CD14-positive monocyte (primary cell): ENCODE data around the gene UBL3. TPM values are rescaled to one million over a fixed set of nuclear protein-coding genes. Genes with fewer than 3 reads are reported as not detected.

Experiments used
- DNase-seq, 3 donors: peaks; one replicate each; pipeline ENCODE4 v3.0.0-alpha.2; 2011 to 2022
- H2AFZ ChIP-seq: 2 replicates; pipeline ENCODE4 v1.6.0; 2012; ENCODE audit warnings: mild to moderate bottlenecking, low read depth, low read length, inconsistent platforms; ENCODE audit not compliant: insufficient read depth, poor library complexity, severe bottlenecking
- H3K27ac ChIP-seq, 2 donors: 1 replicate in 1 of 2; 2 replicates in 1 of 2; pipeline ENCODE4 v1.5.1; 2012 to 2013; ENCODE audit warnings: low read length in 2 of 2, control low read depth in 1 of 2, inconsistent platforms in 1 of 2, low read depth in 1 of 2, mild to moderate bottlenecking in 1 of 2
- H3K27me3 ChIP-seq, 2 donors: one replicate each; pipeline versions ENCODE4 v1.6.0 to v1.6.1; 2011 to 2013; ENCODE audit warnings: low read length in 2 of 2; ENCODE audit not compliant: control insufficient read depth in 2 of 2, insufficient read depth in 2 of 2
- H3K36me3 ChIP-seq, 2 donors: replicated peaks in 1 of 2; 1 replicate in 1 of 2; 2 replicates in 1 of 2; pipeline versions ENCODE4 v1.5.1 to v1.6.1; 2012 to 2013; ENCODE audit warnings: low read length in 2 of 2, control low read depth in 1 of 2, inconsistent platforms in 1 of 2, mild to moderate bottlenecking in 1 of 2; ENCODE audit not compliant: insufficient read depth in 2 of 2, control insufficient read depth in 1 of 2
- H3K4me1 ChIP-seq, 2 donors: 1 replicate in 1 of 2; 2 replicates in 1 of 2; pipeline versions ENCODE4 v1.5.1 to v1.6.1; 2012 to 2013; ENCODE audit warnings: low read length in 2 of 2, control low read depth in 1 of 2, inconsistent platforms in 1 of 2, mild to moderate bottlenecking in 1 of 2, moderate library complexity in 1 of 2; ENCODE audit not compliant: insufficient read depth in 2 of 2, control insufficient read depth in 1 of 2
- H3K4me2 ChIP-seq: replicated peaks from 2 replicates; pipeline ENCODE3; 2012; ENCODE audit warnings: low read length, moderate library complexity, mild to moderate bottlenecking; ENCODE audit not compliant: poor library complexity, severe bottlenecking; ENCODE audit errors: extremely low read depth
- H3K4me3 ChIP-seq, 3 experiments: fragments of 200-600 bp in 1 of 3; sonication (generic) in 1 of 3; replicated peaks in 1 of 3; 1 replicate in 2 of 3; 2 replicates in 1 of 3; pipeline ENCODE4 v1.5.1; 2011 to 2013; ENCODE audit warnings: low read length in 3 of 3, mild to moderate bottlenecking in 3 of 3, control low read depth in 2 of 3, low read depth in 2 of 3, inconsistent platforms in 1 of 3, moderate library complexity in 1 of 3
- H3K79me2 ChIP-seq: 2 replicates; pipeline ENCODE4 v1.6.0; 2012; ENCODE audit warnings: mild to moderate bottlenecking, control low read depth, inconsistent platforms, low read length, moderate library complexity; ENCODE audit not compliant: insufficient read depth
- H3K9ac ChIP-seq: 2 replicates; pipeline ENCODE4 v1.6.0; 2017; ENCODE audit warnings: low read length, mild to moderate bottlenecking; ENCODE audit not compliant: insufficient read depth, poor library complexity, severe bottlenecking
- H3K9me3 ChIP-seq, 2 donors: replicated peaks in 1 of 2; 1 replicate in 1 of 2; 2 replicates in 1 of 2; pipeline versions ENCODE4 v1.5.1 to v1.6.1; 2012 to 2013; ENCODE audit warnings: low read length in 2 of 2, control low read depth in 1 of 2; ENCODE audit not compliant: control insufficient read depth in 1 of 2, insufficient read depth in 1 of 2
- H4K20me1 ChIP-seq: 2 replicates; pipeline ENCODE4 v1.6.0; 2012; ENCODE audit warnings: mild to moderate bottlenecking, low read length, control low read depth, moderate library complexity; ENCODE audit not compliant: insufficient read depth
- H3K27ac Mint-ChIP-seq, 7 donors: one replicate each; pipeline ENCODE4 v1.8.0; 2020; ENCODE audit warnings: mild to moderate bottlenecking in 7 of 7, mixed read lengths in 7 of 7, moderate library complexity in 6 of 7, inconsistent platforms in 2 of 7
- H3K27me3 Mint-ChIP-seq, 3 donors: one replicate each; pipeline ENCODE4 v1.8.0; 2021 to 2022; ENCODE audit warnings: low read depth in 3 of 3, mild to moderate bottlenecking in 3 of 3, mixed read lengths in 3 of 3, moderate library complexity in 3 of 3, inconsistent platforms in 1 of 3
- H3K36me3 Mint-ChIP-seq, 2 donors: one replicate each; pipeline ENCODE4 v1.8.0; 2020; ENCODE audit warnings: mixed read lengths in 2 of 2, inconsistent platforms in 1 of 2, mild to moderate bottlenecking in 1 of 2
- H3K4me1 Mint-ChIP-seq: one replicate; pipeline ENCODE4 v1.8.0; 2020; ENCODE audit warnings: mild to moderate bottlenecking, mixed read lengths
- H3K4me3 Mint-ChIP-seq, 2 donors: one replicate each; pipeline ENCODE4 v1.8.0; 2020; ENCODE audit warnings: mild to moderate bottlenecking in 2 of 2, mixed read lengths in 2 of 2, moderate library complexity in 1 of 2
- H3K9me3 Mint-ChIP-seq, 7 donors: one replicate each; pipeline ENCODE4 v1.8.0; 2020 to 2022; ENCODE audit warnings: mixed read lengths in 7 of 7, mild to moderate bottlenecking in 6 of 7, moderate library complexity in 6 of 7, inconsistent platforms in 2 of 7
- CTCF ChIP-seq: fragments of 200-600 bp; IDR thresholded peaks from one replicate; pipeline ENCODE4 v1.8.0; 2022; ENCODE audit warnings: antibody characterized with exemption, mild to moderate bottlenecking
- WGBS: methylation state at CpG from one replicate; pipeline ENCODE4 v1.1.5; 2013; ENCODE audit warnings: missing lambda C conversion rate; ENCODE audit not compliant: insufficient coverage; 5-methylcytosine and 5-hydroxymethylcytosine counted together
- intact Hi-C, 2 donors: fragments of 100-400 bp; cut with micrococcal nuclease; formaldehyde crosslinking; loops; one replicate each; pipeline versions ENCODE4 v1.15.0 to v1.15.1; 2023
- polyA minus RNA-seq: library from RNA; depleted of rRNA, polyadenylated mRNA; stranded (reverse); fragments of >200 nt; gene quantifications from 2 replicates; pipeline ENCODE4 v1.2.3, GENCODE V29; 2012
- polyA plus RNA-seq, 3 donors: library from polyadenylated mRNA; depleted of rRNA in 1 of 3; unstranded in 2 of 3; stranded (reverse) in 1 of 3; fragments of 300-500 nt in 2 of 3; fragments of >200 nt in 1 of 3; fragmentation: Illumina TruSeq in 2 of 3; gene quantifications; 1 replicate in 2 of 3; 2 replicates in 1 of 3; pipeline ENCODE4 v1.2.3, GENCODE V29; 2012 to 2021
- total RNA-seq, 12 experiments: library from RNA in 1 of 12; stranded (reverse) in 1 of 12; fragments of 120-200 nt in 1 of 12; gene quantifications; one replicate each; pipeline ENCODE4 v1.2.4 and lab custom pipeline; 2013 to 2026; ENCODE audit warnings: mixed read lengths in 6 of 12, inconsistent platforms in 1 of 12

UBL3 gene
- 20.2 TPM for total RNA-seq (2013)
- 10 to 100 TPM; 13.0 to 32.3 (median 28.2) TPM for polyA plus RNA-seq
- polyA minus RNA-seq: 12.9 and 16.8 TPM in 2 replicates
- 116 to 276 (median 156) reads per million in 11 experiments for total RNA-seq (lab: John Stamatoyannopoulos, UW)

- under 1% methylated on average over 48 of the region's 64 CpGs for WGBS
- Histone ChIP-seq H3K27ac (peak within 1 kb of the TSS; percentile 86 to 92), H3K79me2 (peaks cover 47% of the 10 kb centered on the region), H3K4me3 (peak within 1 kb of the TSS; percentile 74 to 91 (median 88)), H3K27me3 (no peaks in the 10 kb centered on the region), H3K9me3 (no peaks in the 10 kb centered on the region), H3K36me3 (no peaks in the 10 kb centered on the region), H2AFZ (peak within 1 kb of the TSS; percentile 76), H3K9ac (peak within 1 kb of the TSS; percentile 98), H4K20me1 (peaks cover 44% of the 10 kb centered on the region), H3K4me2 (peak within 1 kb of the TSS; percentile 73), H3K4me1 (peaks cover 19 to 28% of the 10 kb centered on the region in 2 donors)
- TF ChIP-seq CTCF: no peak
- H3K9me3 Mint-ChIP-seq: no peaks in the 10 kb centered on the region
- peak within 1 kb of the TSS; percentile 97 to 100 (median 99) for H3K27ac Mint-ChIP-seq
- intact Hi-C loops: loop anchor here (5.0 to 10.0 kb wide), 5 partner anchors 93 to 1312 kb away; partner anchors contain the start of genes HSPH1 (in 1 of the 2), KATNAL1 (in 1 of the 2) and SLC7A1 (in 1 of the 2)
- peak; percentile 89 to 97 (median 96) for DNase-seq
- peak within 1 kb of the TSS; percentile 97 to 99 for H3K4me3 Mint-ChIP-seq
- peaks cover 33% of the 10 kb centered on the region for H3K4me1 Mint-ChIP-seq
- no peaks in the 10 kb centered on the region for H3K36me3 Mint-ChIP-seq
- H3K27me3 Mint-ChIP-seq: no peaks in the 10 kb centered on the region
Observed at GRCh38 chr13:29850213-29850898, at the start of gene UBL3. Gene UBL3, minus strand, starts transcription at chr13:29850617. Its CDS starts 1,079 bp downstream, at chr13:29849538.

- TF ChIP-seq CTCF: no peak
- Histone ChIP-seq H4K20me1 (no peaks in the 10 kb centered on the region), H3K4me2 (no peak overlapping the region), H3K79me2 (no peaks in the 10 kb centered on the region), H3K27me3 (no peaks in the 10 kb centered on the region), H3K36me3 (no peaks in the 10 kb centered on the region), H3K4me1 (no peaks in the 10 kb centered on the region), H3K4me3 (no peak overlapping the region), H2AFZ (no peak overlapping the region), H3K9me3 (no peaks in the 10 kb centered on the region), H3K9ac (no peak overlapping the region), H3K27ac (no peak overlapping the region)
- Mint-ChIP-seq H3K4me3 (no peak overlapping the region), H3K27me3 (peaks cover 0 to 5% (median 2%) of the 10 kb centered on the region in 3 donors), H3K27ac (no peak overlapping the region), H3K9me3 (peaks cover 0 to 4% (median 0%) of the 10 kb centered on the region in 7 donors), H3K36me3 (no peaks in the 10 kb centered on the region), H3K4me1 (no peaks in the 10 kb centered on the region)
- intact Hi-C loops: no loop called here
- 78% methylated on average over 1 of the region's 4 CpGs for WGBS
- DNase-seq: no peak
Observed at GRCh38 chr13:29897102-29897501, 46.7 kb upstream of the UBL3 start.
